ENCODE results near the gene RRP15.
"Not testable (repeated sequence)": the region's sequence is repeated elsewhere in the genome, so short reads cannot be mapped to it uniquely, and the experiment has no call there.

Gene RRP15

GRCh38 chr1:218315638-218316037 lies 30.5 kb downstream of the RRP15 start:
- no peak for TF ChIP-seq CTCF (IDR thresholded peaks at IDR 0.05; ENCODE audit: low read length, missing control alignments)
- no peak overlapping the region for H3K4me3 ChIP-seq (replicated peaks; ENCODE audit: low read depth, low read length)
- DNase-seq (ENCODE audit: low read depth) = no peak

GRCh38 chr1:218317061-218317460 lies 32.0 kb downstream of the RRP15 start:
- no peak for DNase-seq (ENCODE audit: low read depth)
- no peak for TF ChIP-seq CTCF (IDR thresholded peaks at IDR 0.05; ENCODE audit: low read length, missing control alignments)
- no peak overlapping the region for H3K4me3 ChIP-seq (replicated peaks; ENCODE audit: low read depth, low read length)

- H3K4me3 ChIP-seq (replicated peaks; ENCODE audit: low read depth, low read length); DNase-seq (ENCODE audit: low read depth): not testable (repeated sequence)
Measured at GRCh38 chr1:218320182-218320581, 35.1 kb downstream of the RRP15 start.

GRCh38 chr1:218322762-218323161 lies 37.7 kb downstream of the RRP15 start:
- H3K4me3 ChIP-seq (replicated peaks; ENCODE audit: low read depth, low read length) = no peak overlapping the region
- no peak for TF ChIP-seq CTCF (IDR thresholded peaks at IDR 0.05; ENCODE audit: low read length, missing control alignments)
- no peak for DNase-seq (ENCODE audit: low read depth)

- no peak overlapping the region for H3K4me3 ChIP-seq (replicated peaks; ENCODE audit: low read depth, low read length)
- DNase-seq (ENCODE audit: low read depth) = no peak
- TF ChIP-seq CTCF (IDR thresholded peaks at IDR 0.05; ENCODE audit: low read length, missing control alignments) = no peak
Measured at GRCh38 chr1:218323568-218324225, 38.6 kb downstream of the RRP15 start.

- TF ChIP-seq CTCF (IDR thresholded peaks at IDR 0.05; ENCODE audit: low read length, missing control alignments) = no peak
Measured at GRCh38 chr1:218324226-218324580, 39.1 kb downstream of the RRP15 start.

GRCh38 chr1:218328769-218329168 lies 43.7 kb downstream of the RRP15 start:
- no peak for TF ChIP-seq CTCF (IDR thresholded peaks at IDR 0.05; ENCODE audit: low read length, missing control alignments)
- no peak for DNase-seq (ENCODE audit: low read depth)
- no peak overlapping the region for H3K4me3 ChIP-seq (replicated peaks; ENCODE audit: low read depth, low read length)

More at GRCh38 chr1:218324226-218324580, 39.1 kb downstream of the RRP15 start:
- H3K4me3 ChIP-seq (replicated peaks; ENCODE audit: low read depth, low read length) = no peak overlapping the region
- DNase-seq (ENCODE audit: low read depth) = no peak
